ENCODE results near the gene DLX1.
A peak's percentile ranks its signal among the peaks of the same experiment; 100 is the strongest.

The DLX1 gene

DNA sequence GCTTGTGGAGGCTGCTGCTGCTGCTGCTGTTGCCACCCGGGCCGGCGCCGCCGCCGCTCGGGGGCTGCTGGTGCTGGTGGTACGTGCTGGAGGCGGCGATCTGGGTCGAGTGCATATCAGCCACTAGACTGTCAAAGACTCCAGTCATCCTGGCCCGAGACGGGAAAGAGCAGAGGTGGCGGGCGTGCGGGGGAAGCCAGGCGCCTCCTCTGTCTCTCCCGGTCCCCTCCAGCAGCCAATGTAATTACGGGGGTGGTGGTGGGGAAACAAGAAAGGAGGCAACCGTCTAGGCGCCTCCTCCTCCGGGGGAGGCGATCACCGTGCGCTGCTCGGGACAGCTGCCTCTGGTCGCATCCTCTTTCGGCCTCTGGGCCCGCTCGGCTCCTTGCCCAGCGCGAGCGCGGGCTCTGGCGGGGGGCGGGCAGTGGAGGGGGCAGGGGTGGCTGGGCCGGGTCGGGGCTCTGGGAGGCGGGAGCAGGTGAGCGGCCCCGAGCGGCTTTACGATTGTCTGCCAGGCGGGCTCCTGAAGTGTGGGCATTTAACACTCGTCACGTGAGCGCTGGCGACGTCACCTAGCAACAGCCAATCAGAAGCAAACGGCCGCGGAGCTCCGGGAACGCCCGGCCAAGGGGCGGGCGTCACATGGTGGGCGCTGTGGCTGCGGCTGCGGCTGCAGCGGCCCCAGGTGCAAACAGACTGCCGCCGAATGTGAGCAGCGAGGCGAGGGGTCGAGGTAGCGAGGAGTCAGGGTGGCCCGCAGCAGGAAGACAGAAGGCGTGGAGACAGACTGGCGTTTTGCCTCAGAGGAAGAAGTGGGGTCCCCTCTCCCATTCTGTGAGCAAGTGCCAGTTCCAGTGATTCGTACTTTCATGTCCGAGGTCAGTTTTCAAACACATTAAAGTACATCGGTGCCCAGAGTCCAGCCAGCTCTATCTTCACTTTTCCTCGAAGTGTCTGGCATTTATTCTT is 17.4 kb downstream of the DLX1 start, which contains the start of gene DLX2 (continued):
- no peak for TF ChIP-seq ZNF184 (tag by site-specific recombination; IDR thresholded peaks at IDR 0.05)
- TF ChIP-seq ZNF660 (tag by site-specific recombination; IDR thresholded peaks at IDR 0.05) = peak; percentile 26; the same call in 1 of the 2 replicates
- peak; percentile 24 for TF ChIP-seq ZBTB11 (tag by site-specific recombination; conservative IDR thresholded peaks at IDR 0.05; ENCODE audit: low read depth)
- no peak for TF ChIP-seq ZNF623 (tag by site-specific recombination; IDR thresholded peaks at IDR 0.05)
- TF ChIP-seq GFI1B (tag by site-specific recombination; IDR thresholded peaks at IDR 0.05) = no peak
- TF ChIP-seq ZNF341 (tag by site-specific recombination; IDR thresholded peaks at IDR 0.05; ENCODE audit: low read depth) = peak; percentile 80
- peak; percentile 60; the same call in 1 of the 2 replicates for TF ChIP-seq SP3 (tag by site-specific recombination; IDR thresholded peaks at IDR 0.05)
- TF ChIP-seq ZNF155 (tag by site-specific recombination; IDR thresholded peaks at IDR 0.05) = no peak
- peak; percentile 66 for TF ChIP-seq ZBTB26 (tag by site-specific recombination; optimal IDR thresholded peaks at IDR 0.05)
- TF ChIP-seq ELK4 (IDR thresholded peaks at IDR 0.05; ENCODE audit: borderline replicate concordance, low read depth, low read length) = no peak
- TF ChIP-seq KLF9 (tag by site-specific recombination; IDR thresholded peaks at IDR 0.05; ENCODE audit: low read depth) = peak; percentile 31; the same call in 1 of the 2 replicates
- TF ChIP-seq, protein P1, sequence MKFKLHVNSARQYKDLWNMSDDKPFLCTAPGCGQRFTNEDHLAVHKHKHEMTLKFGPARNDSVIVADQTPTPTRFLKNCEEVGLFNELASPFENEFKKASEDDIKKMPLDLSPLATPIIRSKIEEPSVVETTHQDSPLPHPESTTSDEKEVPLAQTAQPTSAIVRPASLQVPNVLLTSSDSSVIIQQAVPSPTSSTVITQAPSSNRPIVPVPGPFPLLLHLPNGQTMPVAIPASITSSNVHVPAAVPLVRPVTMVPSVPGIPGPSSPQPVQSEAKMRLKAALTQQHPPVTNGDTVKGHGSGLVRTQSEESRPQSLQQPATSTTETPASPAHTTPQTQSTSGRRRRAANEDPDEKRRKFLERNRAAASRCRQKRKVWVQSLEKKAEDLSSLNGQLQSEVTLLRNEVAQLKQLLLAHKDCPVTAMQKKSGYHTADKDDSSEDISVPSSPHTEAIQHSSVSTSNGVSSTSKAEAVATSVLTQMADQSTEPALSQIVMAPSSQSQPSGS (tag by site-specific recombination; IDR thresholded peaks at IDR 0.05; ENCODE audit: low read depth) = peak; percentile 35; the same call in 1 of the 2 replicates
- 0 out of 2 replicates have a peak, but pooled peaks have one; percentile 4 for TF ChIP-seq BCL11B (tag by site-specific recombination; IDR thresholded peaks at IDR 0.05; ENCODE audit: low read depth)
- no peak for TF ChIP-seq ZNF548 (tag by site-specific recombination; IDR thresholded peaks at IDR 0.05)
- peak; percentile 76 for TF ChIP-seq SP2 (tag by site-specific recombination; IDR thresholded peaks at IDR 0.05)
- no peak for TF ChIP-seq ZNF274 (IDR thresholded peaks at IDR 0.05; ENCODE audit: low read length)
- TF ChIP-seq ZNF274 (tag by site-specific recombination; IDR thresholded peaks at IDR 0.05; ENCODE audit: borderline replicate concordance) = no peak
- TF ChIP-seq GLIS1 (tag by site-specific recombination; IDR thresholded peaks at IDR 0.05) = peak; percentile 35
- TF ChIP-seq BCL11A (tag by site-specific recombination; IDR thresholded peaks at IDR 0.05; ENCODE audit: low read depth) = no peak
- no peak for TF ChIP-seq ZNF221 (tag by site-specific recombination; IDR thresholded peaks at IDR 0.05; ENCODE audit: borderline replicate concordance)
- TF ChIP-seq ZBTB8A (tag by site-specific recombination; IDR thresholded peaks at IDR 0.05) = peak; percentile 95
- no peak; the same call in 1 of the 2 replicates for TF ChIP-seq FEZF1 (tag by site-specific recombination; IDR thresholded peaks at IDR 0.05)
- TF ChIP-seq PATZ1 (tag by site-specific recombination; IDR thresholded peaks at IDR 0.05) = peak; percentile 84
- TF ChIP-seq ZBTB6 (tag by site-specific recombination; IDR thresholded peaks at IDR 0.05) = no peak
- peak; percentile 68; the same call in 1 of the 2 replicates for TF ChIP-seq ZSCAN30 (tag by site-specific recombination; IDR thresholded peaks at IDR 0.05)
- TF ChIP-seq ZNF596 (tag by site-specific recombination; IDR thresholded peaks at IDR 0.05) = no peak
- TF ChIP-seq ZNF76 (tag by site-specific recombination; IDR thresholded peaks at IDR 0.05; ENCODE audit: borderline replicate concordance, low read depth) = no peak
- TF ChIP-seq ZFHX2 (tag by site-specific recombination; conservative IDR thresholded peaks at IDR 0.05) = peak; percentile 67
- peak; percentile 75 for TF ChIP-seq ZNF600 (tag by site-specific recombination; IDR thresholded peaks at IDR 0.05)
